SK-N-MC (cell line): Measurements from ENCODE around the gene PEX11A.

Source experiments
- EZH2 ChIP-seq: fragments of 200-600 bp; sonication (generic); IDR thresholded peaks from one replicate; pipeline ENCODE4 v1.6.1; 2017; ENCODE audit warnings: antibody characterized with exemption
- POLR2AphosphoS5 ChIP-seq: IDR thresholded peaks from 2 replicates; pipeline ENCODE4 v1.6.1; 2012; ENCODE audit warnings: mild to moderate bottlenecking, low read depth, low read length, borderline replicate concordance

GRCh38 chr15:89690276-89691218, at the start of gene PEX11A, which contains the start of gene WDR93:
- no peak for TF ChIP-seq EZH2
- TF ChIP-seq POLR2AphosphoS5 = peak; percentile 52; the same call in 1 of the 2 replicates
